ENCODE measurements around the gene SARDH.

GRCh38 chr9:133656211-133657119, 81.7 kb downstream of the SARDH start:
- TF ChIP-seq, protein P1, sequence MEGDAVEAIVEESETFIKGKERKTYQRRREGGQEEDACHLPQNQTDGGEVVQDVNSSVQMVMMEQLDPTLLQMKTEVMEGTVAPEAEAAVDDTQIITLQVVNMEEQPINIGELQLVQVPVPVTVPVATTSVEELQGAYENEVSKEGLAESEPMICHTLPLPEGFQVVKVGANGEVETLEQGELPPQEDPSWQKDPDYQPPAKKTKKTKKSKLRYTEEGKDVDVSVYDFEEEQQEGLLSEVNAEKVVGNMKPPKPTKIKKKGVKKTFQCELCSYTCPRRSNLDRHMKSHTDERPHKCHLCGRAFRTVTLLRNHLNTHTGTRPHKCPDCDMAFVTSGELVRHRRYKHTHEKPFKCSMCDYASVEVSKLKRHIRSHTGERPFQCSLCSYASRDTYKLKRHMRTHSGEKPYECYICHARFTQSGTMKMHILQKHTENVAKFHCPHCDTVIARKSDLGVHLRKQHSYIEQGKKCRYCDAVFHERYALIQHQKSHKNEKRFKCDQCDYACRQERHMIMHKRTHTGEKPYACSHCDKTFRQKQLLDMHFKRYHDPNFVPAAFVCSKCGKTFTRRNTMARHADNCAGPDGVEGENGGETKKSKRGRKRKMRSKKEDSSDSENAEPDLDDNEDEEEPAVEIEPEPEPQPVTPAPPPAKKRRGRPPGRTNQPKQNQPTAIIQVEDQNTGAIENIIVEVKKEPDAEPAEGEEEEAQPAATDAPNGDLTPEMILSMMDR (IDR thresholded peaks at IDR 0.05; ENCODE audit: low read depth, low read length) = no peak
- no peak for TF ChIP-seq POLR2A (IDR thresholded peaks at IDR 0.05; ENCODE audit: extremely low read depth, insufficient read length)
- no peak for TF ChIP-seq MAX (IDR thresholded peaks at IDR 0.05; ENCODE audit: low read depth, low read length)
- TF ChIP-seq MYC (IDR thresholded peaks at IDR 0.05; ENCODE audit: low read depth, low read length) = no peak

All from NB4 (cell line).